ENCODE data around the gene PCDHGA11.
A peak's percentile ranks its signal among the peaks of the same experiment; 100 is the strongest.
"Not testable (repeated sequence)": the region's sequence is repeated elsewhere in the genome, so short reads cannot be mapped to it uniquely, and the experiment has no call there.

PCDHGA11 gene

GRCh38 chr5:141398608-141399007 is 22.2 kb upstream of the PCDHGA11 start:
- no peak for DNase-seq (ENCODE audit: low read depth in 2 of 2)

GRCh38 chr5:141399555-141400258 is 21.1 kb upstream of the PCDHGA11 start:
- no peak for DNase-seq (ENCODE audit: low read depth in 2 of 2)

- no peak for DNase-seq (ENCODE audit: low read depth in 2 of 2)
Observed at GRCh38 chr5:141402553-141403243, 18.2 kb upstream of the PCDHGA11 start, which contains the start of gene PCDHGA9. Gene PCDHGA9 (plus strand): TSS chr5:141402778. CDS start chr5:141402953, 175 bp downstream.

GRCh38 chr5:141403387-141403786 is 17.5 kb upstream of the PCDHGA11 start:
- no peak for DNase-seq (ENCODE audit: low read depth in 2 of 2)

GRCh38 chr5:141407790-141408505 is 12.9 kb upstream of the PCDHGA11 start, which contains the start of gene PCDHGB6:
Gene PCDHGB6 (plus strand): TSS chr5:141408021. CDS start chr5:141408203, 182 bp downstream.
- not testable (repeated sequence) for DNase-seq (ENCODE audit: low read depth in 2 of 2)

GRCh38 chr5:141409598-141410306 is 11.1 kb upstream of the PCDHGA11 start:
- DNase-seq (ENCODE audit: low read depth in 2 of 2): no peak

GRCh38 chr5:141411575-141411974 is 9.3 kb upstream of the PCDHGA11 start:
- no peak for DNase-seq (ENCODE audit: low read depth in 2 of 2)

- peak; percentile 35 to 41 for DNase-seq (ENCODE audit: low read depth in 2 of 2)
Observed at GRCh38 chr5:141412854-141413539, 7.9 kb upstream of the PCDHGA11 start, which contains the start of gene PCDHGA10. Gene PCDHGA10 (plus strand): TSS chr5:141412987. CDS start chr5:141413176, 189 bp downstream.

- no peak for DNase-seq (ENCODE audit: low read depth in 2 of 2)
Observed at GRCh38 chr5:141413540-141414069, 7.2 kb upstream of the PCDHGA11 start.

- DNase-seq (ENCODE audit: low read depth in 2 of 2): not testable (repeated sequence)
Observed at GRCh38 chr5:141414548-141415274, 6.1 kb upstream of the PCDHGA11 start.

GRCh38 chr5:141415275-141415618 is 5.6 kb upstream of the PCDHGA11 start:
- not testable (repeated sequence) for DNase-seq (ENCODE audit: low read depth in 2 of 2)

- DNase-seq (ENCODE audit: low read depth in 2 of 2): not testable (repeated sequence)
Observed at GRCh38 chr5:141417494-141418172, 3.2 kb upstream of the PCDHGA11 start, which contains the start of gene PCDHGB7. Gene PCDHGB7 (plus strand): TSS chr5:141417677. CDS start chr5:141417860, 183 bp downstream.

- DNase-seq (ENCODE audit: low read depth in 2 of 2): no peak
Observed at GRCh38 chr5:141419074-141419880, 1.6 kb upstream of the PCDHGA11 start.

- no peak for DNase-seq (ENCODE audit: low read depth in 2 of 2)
Observed at GRCh38 chr5:141421489-141421855, 621 bp downstream of the PCDHGA11 start.

GRCh38 chr5:141422742-141423291 is 2.0 kb downstream of the PCDHGA11 start:
- DNase-seq (ENCODE audit: low read depth in 2 of 2): no peak

GRCh38 chr5:141427783-141428426 is 7.1 kb downstream of the PCDHGA11 start:
- DNase-seq (ENCODE audit: low read depth in 2 of 2): no peak

GRCh38 chr5:141430332-141431113 is 9.7 kb downstream of the PCDHGA11 start, which contains the start of gene PCDHGA12:
Gene PCDHGA12 (plus strand): TSS chr5:141430507. CDS start chr5:141430760, 253 bp downstream.
- DNase-seq (ENCODE audit: low read depth in 2 of 2): no peak

All from stimulated activated CD8-positive, alpha-beta memory T cell treated with anti-CD3 and anti-CD28 coated beads, Interleukin-7, amount 100 ng/mL, for 4 hours (primary cell).